HCT116 (cell line): ENCODE measurements around the gene SHCBP1L. TPM values are rescaled to one million over a fixed set of nuclear protein-coding genes. Genes with fewer than 3 reads are reported as not detected.

ENCODE experiments used
- ATAC-seq: fragments of 200-7000 bp; cut with Tn5 transposase; 2 replicates; pipeline ENCODE4 v1.9.1; 2020; ENCODE audit warnings: mild to moderate bottlenecking, moderate library complexity
- BruUV-seq: library from RNA; stranded (reverse); fragments of 400-500 nt; replicated peaks from 2 replicates; lab custom pipeline; 2021; lab: Mats Ljungman, UMichigan
- CTCF ChIA-PET: fragments of 300-600 bp; sonication (Branson Sonifier 250); formaldehyde crosslinking; loops from one replicate; lab custom pipeline; 2021; ENCODE audit warnings: antibody characterized with exemption; lab: Charles Lee
- POLR2A ChIA-PET: fragments of 300-600, 350-600 bp; sonication (Branson Sonifier 250); formaldehyde crosslinking; loops from one replicate; lab custom pipeline; 2021; ENCODE audit warnings: antibody characterized with exemption; lab: Charles Lee
- RAD21 ChIA-PET, 2 experiments: fragments of 300-600 bp; sonication (Branson Sonifier 250); formaldehyde crosslinking; loops; one replicate each; lab custom pipeline; 2023; ENCODE audit warnings: low total read pairs in 2 of 2; ENCODE audit not compliant: uncharacterized antibody in 2 of 2, unreplicated experiment in 2 of 2, low non-redundant PET in 1 of 2; lab: Charles Lee
- DNase-seq: peaks from one replicate; pipeline ENCODE4 v3.0.0-alpha.2; 2010; ENCODE audit warnings: low read depth, low spot score
- H2AFZ ChIP-seq: fragments of 200-600 bp; shearing (Covaris generic), sonication (generic); 2 replicates; pipeline ENCODE4 v1.6.1; 2017; ENCODE audit warnings: low read depth, mixed run types, mixed read lengths, antibody characterized with exemption, low read length; ENCODE audit not compliant: poor library complexity, severe bottlenecking
- H3K27ac ChIP-seq: 2 replicates; pipeline ENCODE4 v1.5.1; 2012; ENCODE audit warnings: low read depth, low read length
- H3K27me3 ChIP-seq: fragments of 200-600 bp; sonication (generic); 2 replicates; pipeline ENCODE4 v1.6.1; 2016; ENCODE audit warnings: mixed run types, low read length, mixed read lengths; ENCODE audit not compliant: insufficient read depth
- H3K36me3 ChIP-seq, 2 experiments: fragments of 200-500 bp in 1 of 2; fragments of 200-600 bp in 1 of 2; sonication (Bioruptor generic) in 1 of 2; sonication (generic) in 1 of 2; 2 replicates each; pipeline versions ENCODE4 v1.5.1 to v1.6.1; 2014 to 2016; ENCODE audit warnings: low read length in 2 of 2, inconsistent platforms in 1 of 2, mixed read lengths in 1 of 2, mixed run types in 1 of 2; ENCODE audit not compliant: insufficient read depth in 2 of 2, control insufficient read depth in 1 of 2
- H3K4me1 ChIP-seq, 2 experiments: fragments of 200-600 bp in 1 of 2; sonication (generic) in 1 of 2; 2 replicates each; pipeline versions ENCODE4 v1.5.1 to v1.6.1; 2012 to 2017; ENCODE audit warnings: low read length in 2 of 2, inconsistent platforms in 1 of 2, mild to moderate bottlenecking in 1 of 2, mixed read lengths in 1 of 2, mixed run types in 1 of 2, moderate library complexity in 1 of 2; ENCODE audit not compliant: insufficient read depth in 2 of 2, control insufficient read depth in 1 of 2
- H3K4me2 ChIP-seq: fragments of 200-600 bp; sonication (generic); 2 replicates; pipeline ENCODE4 v1.6.1; 2017; ENCODE audit warnings: mixed run types, low read length, mixed read lengths
- H3K4me3 ChIP-seq, 2 experiments: fragments of 200-600 bp in 1 of 2; sonication (generic) in 1 of 2; replicated peaks in 1 of 2; 2 replicates each; pipeline ENCODE4 v1.5.1; 2011 to 2016; ENCODE audit warnings: low read length in 2 of 2, control low read depth in 1 of 2, low read depth in 1 of 2, mild to moderate bottlenecking in 1 of 2, mixed read lengths in 1 of 2, mixed run types in 1 of 2
- H3K79me2 ChIP-seq: fragments of 200-600 bp; sonication (generic); 2 replicates; pipeline ENCODE4 v1.6.1; 2017; ENCODE audit warnings: mild to moderate bottlenecking, mixed run types, low read length, moderate library complexity, mixed read lengths; ENCODE audit not compliant: insufficient read depth
- H3K9ac ChIP-seq: fragments of 200-600 bp; sonication (generic); 2 replicates; pipeline ENCODE4 v1.6.1; 2016; ENCODE audit warnings: low read length, mixed read lengths
- H3K9me2 ChIP-seq: fragments of 200-600 bp; sonication (generic), shearing (Covaris generic); 2 replicates; pipeline ENCODE4 v1.6.1; 2017; ENCODE audit warnings: mixed run types, mild to moderate bottlenecking, moderate library complexity; ENCODE audit not compliant: insufficient read depth
- H3K9me3 ChIP-seq, 2 experiments: fragments of 200-500 bp in 1 of 2; fragments of 200-600 bp in 1 of 2; sonication (Bioruptor generic) in 1 of 2; sonication (generic) in 1 of 2; 2 replicates each; pipeline ENCODE4 v1.6.1; 2014 to 2017; ENCODE audit warnings: low read length in 2 of 2, mixed read lengths in 2 of 2, inconsistent platforms in 1 of 2, low read depth in 1 of 2, mild to moderate bottlenecking in 1 of 2, mixed run types in 1 of 2, moderate library complexity in 1 of 2; ENCODE audit not compliant: control insufficient read depth in 1 of 2, insufficient read depth in 1 of 2
- H4K20me1 ChIP-seq: fragments of 200-600 bp; sonication (generic), shearing (Covaris generic); 2 replicates; pipeline ENCODE4 v1.6.1; 2017; ENCODE audit warnings: mixed run types, mild to moderate bottlenecking, moderate library complexity; ENCODE audit not compliant: insufficient read depth
- CTCF ChIP-seq, 3 experiments: fragments of 200-600 bp in 1 of 3; sonication (generic) in 1 of 3; IDR thresholded peaks in 2 of 3; conservative IDR thresholded peaks in 1 of 3; 2 replicates each; pipeline ENCODE4 v1.5.1; 2012 to 2017; ENCODE audit warnings: low read depth in 2 of 3, low read length in 2 of 3, antibody characterized with exemption in 1 of 3, borderline replicate concordance in 1 of 3, control low read depth in 1 of 3, mild to moderate bottlenecking in 1 of 3, mixed read lengths in 1 of 3, mixed run types in 1 of 3, moderate library complexity in 1 of 3; ENCODE audit not compliant: insufficient read depth in 1 of 3
- EZH2phosphoT487 ChIP-seq: fragments of 200-600 bp; IDR thresholded peaks from 2 replicates; pipeline ENCODE4 v1.6.1; 2018; ENCODE audit warnings: antibody characterized with exemption, borderline replicate concordance
- JUND ChIP-seq: IDR thresholded peaks from 2 replicates; pipeline ENCODE4 v1.6.1; 2012
- RAD21 ChIP-seq: IDR thresholded peaks from 2 replicates; pipeline ENCODE4 v1.6.1; 2012; ENCODE audit warnings: low read depth, mild to moderate bottlenecking
- REST ChIP-seq: IDR thresholded peaks from 2 replicates; pipeline ENCODE4 v1.6.1; 2012; ENCODE audit warnings: low read depth
- SRF ChIP-seq: IDR thresholded peaks from 2 replicates; pipeline ENCODE4 v1.6.1; 2012; ENCODE audit warnings: low read depth
- TCF7L2 ChIP-seq: IDR thresholded peaks from 2 replicates; pipeline ENCODE4 v1.7.0; 2011; ENCODE audit warnings: borderline replicate concordance, inconsistent platforms; ENCODE audit not compliant: insufficient read depth, insufficient read length; ENCODE audit errors: extremely low read depth
- intact Hi-C: fragments of 100-400 bp; cut with micrococcal nuclease; formaldehyde crosslinking; loops from 2 replicates; pipeline ENCODE4 v1.10.0; 2022
- total RNA-seq: library from RNA; stranded (reverse); gene quantifications from one replicate; pipeline ENCODE4 v1.2.1, GENCODE V29; 2021; ENCODE audit not compliant: unreplicated experiment

SHCBP1L gene
- total RNA-seq, 1 experiment from 2014 or later, result not detected

GRCh38 chr1:182855911-182856310 is 97.1 kb downstream of the SHCBP1L start:
- Histone ChIP-seq H3K27me3 (no peaks in the 10 kb centered on the region), H3K27ac (no peak overlapping the region), H3K36me3 (peaks cover 87 to 89% of the 10 kb centered on the region in 2 experiments), H3K79me2 (peaks cover 100% of the 10 kb centered on the region), H3K9ac (no peak overlapping the region), H3K4me1 (no peaks in the 10 kb centered on the region), H3K4me3 (no peak overlapping the region), H3K9me2 (no peaks in the 10 kb centered on the region), H3K9me3 (no peaks in the 10 kb centered on the region), H2AFZ (no peak overlapping the region), H4K20me1 (peaks cover 38% of the 10 kb centered on the region; the same call in 1 of the 2 replicates), H3K4me2 (no peak overlapping the region)
- intact Hi-C loops, result no loop called here
- DNase-seq, result no peak
- ATAC-seq, result no peak
- no peak for TF ChIP-seq TCF7L2
- no peak for TF ChIP-seq JUND
- no peak for TF ChIP-seq EZH2phosphoT487
- TF ChIP-seq RAD21, result no peak
- TF ChIP-seq CTCF (IDR thresholded peaks at IDR 0.05 in 2 of 3, conservative IDR thresholded peaks at IDR 0.05 in 1 of 3; ENCODE audit: borderline replicate concordance in 1 of 3, insufficient read depth in 1 of 3, low read depth in 2 of 3, low read length in 2 of 3), result no peak
- no peak for TF ChIP-seq REST
- TF ChIP-seq SRF, result no peak
- CTCF ChIA-PET, result no interaction called here
- POLR2A ChIA-PET, result no interaction called here
- RAD21 ChIA-PET, result no interaction called here
- TSS peak; percentile 1 for BruUV-seq
